ENCODE results near the gene ITGA7. TPM values are rescaled to one million over a fixed set of nuclear protein-coding genes. Genes with fewer than 3 reads are reported as not detected.

The ITGA7 gene
- total and polyA plus RNA-seq, 2 of the 4 experiments (the other 2 are of a cell fraction): 3.9 to 15.7 TPM

DNA sequence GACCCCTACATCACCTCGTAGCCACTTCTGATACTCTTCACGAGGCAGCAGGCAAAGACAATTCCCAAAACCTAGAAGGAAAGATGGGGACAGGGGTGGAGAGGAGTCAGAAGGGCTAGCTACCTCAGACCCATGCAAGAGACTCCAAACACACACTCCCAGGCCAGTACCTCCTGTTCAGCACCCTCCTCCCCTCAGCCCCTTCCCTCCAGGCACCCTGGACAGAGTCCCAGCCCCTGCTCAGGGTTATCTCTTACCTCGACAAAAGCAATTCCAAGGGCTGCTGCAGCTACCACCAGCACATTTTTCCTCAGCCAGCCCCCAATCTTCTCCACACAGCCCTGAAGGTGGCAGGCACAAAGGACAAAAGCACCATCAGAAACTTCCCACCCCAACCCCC, 17.9 kb upstream of the ITGA7 start:
- Histone ChIP-seq H2AK5ac (ENCODE audit: low read depth, low read length) (no peak overlapping the region), H3K4ac (ENCODE audit: low read depth, low read length) (no peak overlapping the region), H3K27ac (ENCODE audit: insufficient read depth, low read length) (no peak overlapping the region), H3K56ac (ENCODE audit: extremely low read depth, insufficient read depth, low read length) (no peak overlapping the region), H4K8ac (ENCODE audit: low read depth in 2 of 2, low read length in 2 of 2) (no peak overlapping the region), H2AFZ (replicated peaks; ENCODE audit: low read length, poor library complexity) (peak overlapping the region; percentile 29), H4K91ac (ENCODE audit: insufficient read depth, low read depth, low read length) (no peak overlapping the region), H3K9me3 (ENCODE audit: control insufficient read depth, insufficient read depth, low read length) (no peaks in the 10 kb centered on the region), H3K4me3 (ENCODE audit: insufficient read depth, low read depth, low read length) (no peak overlapping the region), H3K9ac (ENCODE audit: low read depth, low read length) (peak overlapping the region; percentile 6; the same call in 1 of the 2 replicates), H2BK20ac (ENCODE audit: low read depth, low read length) (no peak overlapping the region), H2BK5ac (ENCODE audit: low read depth, low read length, poor library complexity, severe bottlenecking) (no peak overlapping the region), H3K4me2 (ENCODE audit: low read depth, low read length) (no peak overlapping the region), H2AK9ac (replicated peaks; ENCODE audit: low read depth, low read length, poor library complexity) (no peak overlapping the region), H4K5ac (ENCODE audit: low read depth, low read length) (no peak overlapping the region), H3K27me3 (ENCODE audit: control insufficient read depth, insufficient read depth, low read length) (no peaks in the 10 kb centered on the region), H3K79me1 (ENCODE audit: low read depth in 1 of 2, low read length in 2 of 2) (peaks cover 10 to 60% of the 10 kb centered on the region in 2 experiments), H3K14ac (replicated peaks; ENCODE audit: low read depth, low read length) (no peak overlapping the region), H3K18ac (ENCODE audit: low read depth, low read length) (no peak overlapping the region), H3K9me1 (ENCODE audit: insufficient read depth, low read length) (0 out of 2 replicates have a peak, but pooled peaks cover 3% of the 10 kb centered on the region), H2BK120ac (ENCODE audit: low read depth, low read length) (no peak overlapping the region), H3K23ac (ENCODE audit: low read depth, low read length) (peak overlapping the region; percentile 23; the same call in 1 of the 2 replicates), H3K36me3 (ENCODE audit: control insufficient read depth, insufficient read depth, low read length) (peaks cover 45% of the 10 kb centered on the region), H2BK15ac (ENCODE audit: low read depth, low read length) (no peak overlapping the region), H3K4me1 (ENCODE audit: control insufficient read depth, insufficient read depth, low read length) (peaks cover 13% of the 10 kb centered on the region), H4K20me1 (ENCODE audit: insufficient read depth, low read length) (peaks cover 73% of the 10 kb centered on the region)
- CTCF ChIA-PET: no interaction called here
- WGBS, 2 experiments (ENCODE audit: extremely low coverage in 2 of 2, insufficient read length in 1 of 2): 17% methylated on average over 1 of the region's 3 CpGs; no CpG with 5 or more reads in 1 of the 2 experiments
- no TSS peak for BruUV-seq (replicated peaks)
- TF ChIP-seq BHLHE40 (IDR thresholded peaks at IDR 0.05; ENCODE audit: low read depth, low read length) (no peak), CTCF (conservative IDR thresholded peaks at IDR 0.05; ENCODE audit: low read depth, low read length) (no peak), RCOR1 (IDR thresholded peaks at IDR 0.05; ENCODE audit: insufficient replicate concordance, low read length) (no peak), FOS (IDR thresholded peaks at IDR 0.05; ENCODE audit: low read depth, low read length) (no peak), NFE2L2 (IDR thresholded peaks at IDR 0.05; ENCODE audit: low read depth, low read length) (no peak), ELK1 (IDR thresholded peaks at IDR 0.05; ENCODE audit: borderline replicate concordance, low read depth, low read length) (no peak), MAFK (IDR thresholded peaks at IDR 0.05; ENCODE audit: low read depth, low read length) (no peak), RAD21 (IDR thresholded peaks at IDR 0.05; ENCODE audit: low read length) (no peak), POLR2A (IDR thresholded peaks at IDR 0.05; ENCODE audit: low read depth, low read length) (no peak), MAZ (IDR thresholded peaks at IDR 0.05; ENCODE audit: borderline replicate concordance, low read depth, low read length) (no peak), CHD1 (IDR thresholded peaks at IDR 0.05; ENCODE audit: low read depth, low read length) (no peak)
- TF ChIP-seq, protein P1, sequence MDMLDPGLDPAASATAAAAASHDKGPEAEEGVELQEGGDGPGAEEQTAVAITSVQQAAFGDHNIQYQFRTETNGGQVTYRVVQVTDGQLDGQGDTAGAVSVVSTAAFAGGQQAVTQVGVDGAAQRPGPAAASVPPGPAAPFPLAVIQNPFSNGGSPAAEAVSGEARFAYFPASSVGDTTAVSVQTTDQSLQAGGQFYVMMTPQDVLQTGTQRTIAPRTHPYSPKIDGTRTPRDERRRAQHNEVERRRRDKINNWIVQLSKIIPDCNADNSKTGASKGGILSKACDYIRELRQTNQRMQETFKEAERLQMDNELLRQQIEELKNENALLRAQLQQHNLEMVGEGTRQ (IDR thresholded peaks at IDR 0.05; ENCODE audit: low read depth, low read length): no peak
- dilution Hi-C loops (cut with HindIII; ENCODE audit: low sequenced_read_pairs, unreplicated experiment) (no loop called here), in situ Hi-C loops (cut with MboI; ENCODE audit: low sequenced_read_pairs) (no loop called here), intact Hi-C loops (cut with micrococcal nuclease) (no loop called here)
- DNase-seq (no peak), ATAC-seq (ENCODE audit: low read depth) (no peak)
- POLR2A ChIA-PET (ENCODE audit: unreplicated experiment): no interaction called here

Measured in IMR-90 (cell line).